MM.1S (cell line): ENCODE measurements around the gene YOD1.
A peak's percentile ranks its signal among the peaks of the same experiment; 100 is the strongest.

Source experiments
- DNase-seq: peaks from one replicate; pipeline ENCODE4 v3.0.0-alpha.2; 2015
- H2AFZ ChIP-seq: fragments of 300-600 bp; sonication (generic); 2 replicates; pipeline ENCODE4 v1.6.0; 2016; ENCODE audit warnings: antibody characterized with exemption, low read length
- H3F3A ChIP-seq: fragments of 300-600 bp; sonication (generic); 2 replicates; pipeline ENCODE4 v1.6.1; 2016; ENCODE audit warnings: mild to moderate bottlenecking, antibody characterized with exemption, low read length, moderate library complexity, mixed read lengths; ENCODE audit not compliant: insufficient read depth
- H3K27ac ChIP-seq: fragments of 300-600 bp; sonication (generic); 2 replicates; pipeline ENCODE4 v1.5.1; 2016; ENCODE audit warnings: mild to moderate bottlenecking, low read length
- H3K27me3 ChIP-seq: fragments of 300-600 bp; sonication (generic); replicated peaks from 2 replicates; pipeline ENCODE4 v1.6.0; 2016; ENCODE audit warnings: low read length; ENCODE audit not compliant: insufficient read depth
- H3K36me3 ChIP-seq: fragments of 300-600 bp; sonication (generic); replicated peaks from 2 replicates; pipeline ENCODE4 v1.6.1; 2016; ENCODE audit warnings: mild to moderate bottlenecking, low read length, mixed read lengths; ENCODE audit not compliant: insufficient read depth
- H3K4me1 ChIP-seq: fragments of 300-600 bp; sonication (generic); 2 replicates; pipeline ENCODE4 v1.6.1; 2016; ENCODE audit warnings: low read length, mixed read lengths
- H3K4me2 ChIP-seq: fragments of 300-600 bp; sonication (generic); 2 replicates; pipeline ENCODE4 v1.6.0; 2016; ENCODE audit warnings: low read depth, low read length
- H3K4me3 ChIP-seq: fragments of 300-600 bp; sonication (generic); 2 replicates; pipeline ENCODE4 v1.5.1; 2016; ENCODE audit warnings: low read length, mixed read lengths
- H3K79me2 ChIP-seq: fragments of 300-600 bp; sonication (generic); 2 replicates; pipeline ENCODE4 v1.6.1; 2016; ENCODE audit warnings: mixed run types, low read length, mixed read lengths
- H3K9ac ChIP-seq: fragments of 300-600 bp; sonication (generic); 2 replicates; pipeline ENCODE4 v1.6.1; 2016; ENCODE audit warnings: low read length, mixed read lengths
- H3K9me2 ChIP-seq: fragments of 300-600 bp; sonication (generic); replicated peaks from 2 replicates; pipeline ENCODE4 v1.6.1; 2016; ENCODE audit warnings: mild to moderate bottlenecking, low read length, mixed read lengths; ENCODE audit not compliant: insufficient read depth
- H3K9me3 ChIP-seq: fragments of 300-600 bp; sonication (generic); replicated peaks from 2 replicates; pipeline ENCODE4 v1.6.1; 2016; ENCODE audit warnings: mild to moderate bottlenecking, low read length, mixed read lengths; ENCODE audit not compliant: insufficient read depth
- H4K20me1 ChIP-seq: fragments of 300-600 bp; sonication (generic); 2 replicates; pipeline ENCODE4 v1.6.1; 2016; ENCODE audit warnings: mild to moderate bottlenecking, low read length, moderate library complexity, mixed read lengths; ENCODE audit not compliant: insufficient read depth
- EZH2 ChIP-seq: fragments of 300-600 bp; sonication (generic); optimal IDR thresholded peaks from 2 replicates; pipeline ENCODE3; 2017; ENCODE audit warnings: low read depth, mild to moderate bottlenecking, antibody characterized with exemption, low read length, mixed read lengths
- EZH2phosphoT487 ChIP-seq: fragments of 300-600 bp; sonication (generic); IDR thresholded peaks from 2 replicates; pipeline ENCODE4 v1.6.1; 2018; ENCODE audit warnings: antibody characterized with exemption, low read length
- TF ChIP-seq, protein P1 (sequence below): fragments of 300-600 bp; sonication (generic); IDR thresholded peaks from 2 replicates; pipeline ENCODE4 v1.5.1; 2016; ENCODE audit warnings: antibody characterized with exemption, low read length, mixed read lengths

YOD1 gene

GRCh38 chr1:207006914-207007313 lies 44.1 kb downstream of the YOD1 start:
- Histone ChIP-seq H3F3A (no peaks in the 10 kb centered on the region), H3K4me2 (no peak overlapping the region), H3K4me1 (peaks cover 1% of the 10 kb centered on the region), H3K4me3 (no peak overlapping the region), H3K27ac (no peak overlapping the region), H3K9me3 (no peaks in the 10 kb centered on the region), H4K20me1 (no peaks in the 10 kb centered on the region), H3K9me2 (no peaks in the 10 kb centered on the region), H3K36me3 (no peaks in the 10 kb centered on the region), H3K9ac (no peak overlapping the region), H3K79me2 (no peaks in the 10 kb centered on the region), H2AFZ (no peak overlapping the region), H3K27me3 (peaks cover 8% of the 10 kb centered on the region; the same call in 1 of the 2 replicates)
- TF ChIP-seq EZH2, result no peak
- no peak for DNase-seq

DNA sequence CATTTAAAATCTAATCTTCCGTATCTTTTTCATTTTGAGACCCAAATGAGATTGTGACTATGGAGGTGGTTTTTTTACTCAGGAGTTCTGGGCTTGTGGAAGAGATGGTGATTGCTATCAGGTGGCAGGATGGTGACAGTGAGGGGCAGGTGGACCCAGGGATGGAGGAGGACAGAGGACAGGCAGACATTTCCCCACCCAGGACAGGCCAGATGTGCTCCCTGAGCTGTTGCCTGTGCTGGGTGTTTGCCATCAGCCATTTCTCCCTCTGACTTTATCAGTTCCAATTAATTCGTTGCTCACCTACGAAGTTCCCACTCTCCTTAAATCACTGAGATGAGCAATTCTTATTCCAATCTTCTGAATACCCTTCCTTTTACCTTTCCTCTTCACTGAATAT lies 44.9 kb downstream of the YOD1 start:
- H3K9me2 ChIP-seq, result no peaks in the 10 kb centered on the region
- no peaks in the 10 kb centered on the region for H3K36me3 ChIP-seq
- no peak for TF ChIP-seq EZH2phosphoT487
- no peak for TF ChIP-seq EZH2
- TF ChIP-seq, protein P1, sequence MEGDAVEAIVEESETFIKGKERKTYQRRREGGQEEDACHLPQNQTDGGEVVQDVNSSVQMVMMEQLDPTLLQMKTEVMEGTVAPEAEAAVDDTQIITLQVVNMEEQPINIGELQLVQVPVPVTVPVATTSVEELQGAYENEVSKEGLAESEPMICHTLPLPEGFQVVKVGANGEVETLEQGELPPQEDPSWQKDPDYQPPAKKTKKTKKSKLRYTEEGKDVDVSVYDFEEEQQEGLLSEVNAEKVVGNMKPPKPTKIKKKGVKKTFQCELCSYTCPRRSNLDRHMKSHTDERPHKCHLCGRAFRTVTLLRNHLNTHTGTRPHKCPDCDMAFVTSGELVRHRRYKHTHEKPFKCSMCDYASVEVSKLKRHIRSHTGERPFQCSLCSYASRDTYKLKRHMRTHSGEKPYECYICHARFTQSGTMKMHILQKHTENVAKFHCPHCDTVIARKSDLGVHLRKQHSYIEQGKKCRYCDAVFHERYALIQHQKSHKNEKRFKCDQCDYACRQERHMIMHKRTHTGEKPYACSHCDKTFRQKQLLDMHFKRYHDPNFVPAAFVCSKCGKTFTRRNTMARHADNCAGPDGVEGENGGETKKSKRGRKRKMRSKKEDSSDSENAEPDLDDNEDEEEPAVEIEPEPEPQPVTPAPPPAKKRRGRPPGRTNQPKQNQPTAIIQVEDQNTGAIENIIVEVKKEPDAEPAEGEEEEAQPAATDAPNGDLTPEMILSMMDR, result no peak
- no peaks in the 10 kb centered on the region for H4K20me1 ChIP-seq
- no peaks in the 10 kb centered on the region for H3K79me2 ChIP-seq
- no peak overlapping the region for H3K4me3 ChIP-seq
- no peak overlapping the region for H2AFZ ChIP-seq
- H3K4me2 ChIP-seq, result no peak overlapping the region
- H3K4me1 ChIP-seq, result peaks cover 6% of the 10 kb centered on the region
- DNase-seq, result no peak
- H3K27me3 ChIP-seq, result peaks cover 8% of the 10 kb centered on the region; the same call in 1 of the 2 replicates
- no peak overlapping the region for H3K27ac ChIP-seq
- no peak overlapping the region for H3K9ac ChIP-seq
- H3F3A ChIP-seq, result no peaks in the 10 kb centered on the region
- H3K9me3 ChIP-seq, result no peaks in the 10 kb centered on the region

DNA sequence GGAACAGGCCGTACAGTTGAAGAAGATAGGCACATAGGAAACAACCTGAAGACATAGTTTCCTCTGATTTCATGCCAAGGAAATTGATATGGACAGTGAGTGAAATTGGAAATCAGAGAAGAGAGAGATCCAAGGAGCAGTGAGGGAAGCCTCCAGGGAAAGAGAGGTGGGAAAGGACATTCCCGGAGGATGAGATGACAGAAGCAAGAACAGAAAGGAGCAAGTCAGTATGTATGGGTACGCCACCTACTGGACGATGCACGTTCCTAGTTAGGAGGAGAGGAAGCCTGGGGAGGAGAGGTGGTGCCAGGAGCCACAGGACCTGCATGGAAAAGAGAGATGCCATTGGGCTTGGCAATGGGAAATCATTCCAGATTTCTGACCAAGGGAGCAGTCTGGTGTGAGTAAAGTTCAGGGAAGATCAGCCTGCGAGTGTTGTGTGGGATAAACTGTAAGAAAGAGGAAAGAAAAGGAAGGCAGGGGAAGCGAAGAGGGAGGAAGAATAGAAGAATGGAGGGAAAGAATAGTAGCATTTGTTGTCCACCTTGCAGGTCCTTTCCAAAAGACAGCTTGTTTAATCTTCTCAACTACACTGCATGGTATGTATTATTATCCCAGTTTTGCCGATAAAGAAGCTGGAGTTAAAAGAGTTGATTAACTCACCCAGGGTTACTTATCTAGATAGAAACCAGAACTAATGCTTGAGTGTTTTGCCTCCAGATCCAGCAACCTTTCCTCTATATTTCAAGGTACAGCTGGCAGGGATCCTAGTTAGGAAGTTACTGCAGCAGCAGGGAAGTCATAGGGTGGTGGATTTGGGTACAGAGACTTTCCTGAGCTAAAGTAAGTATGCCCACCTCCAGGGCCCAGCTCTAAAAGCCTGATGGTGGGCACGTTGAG lies 45.8 kb downstream of the YOD1 start:
- no peak overlapping the region for H3K4me2 ChIP-seq
- no peaks in the 10 kb centered on the region for H4K20me1 ChIP-seq
- H3K27me3 ChIP-seq, result peaks cover 8% of the 10 kb centered on the region; the same call in 1 of the 2 replicates
- no peak overlapping the region for H3K9ac ChIP-seq
- DNase-seq, result peak; percentile 54
- H3K9me3 ChIP-seq, result no peaks in the 10 kb centered on the region
- H3K27ac ChIP-seq, result no peak overlapping the region
- peak overlapping the region; percentile 36 for H2AFZ ChIP-seq
- no peaks in the 10 kb centered on the region for H3K9me2 ChIP-seq
- H3K4me1 ChIP-seq, result peaks cover 6% of the 10 kb centered on the region
- no peak overlapping the region for H3K4me3 ChIP-seq
- no peaks in the 10 kb centered on the region for H3K79me2 ChIP-seq
- no peaks in the 10 kb centered on the region for H3F3A ChIP-seq
- no peaks in the 10 kb centered on the region for H3K36me3 ChIP-seq
- TF ChIP-seq, protein P1, result peak; percentile 97
- no peak for TF ChIP-seq EZH2phosphoT487
- no peak for TF ChIP-seq EZH2

- H3K9me2 ChIP-seq, result no peaks in the 10 kb centered on the region
- peaks cover 6% of the 10 kb centered on the region for H3K4me1 ChIP-seq
- H3F3A ChIP-seq, result no peaks in the 10 kb centered on the region
- no peak overlapping the region for H3K27ac ChIP-seq
- no peaks in the 10 kb centered on the region for H3K36me3 ChIP-seq
- no peaks in the 10 kb centered on the region for H3K9me3 ChIP-seq
- no peak overlapping the region for H2AFZ ChIP-seq
- no peaks in the 10 kb centered on the region for H3K79me2 ChIP-seq
- no peak overlapping the region for H3K4me2 ChIP-seq
- TF ChIP-seq EZH2phosphoT487 (no peak), EZH2 (no peak)
- TF ChIP-seq, protein P1, result no peak
- no peak overlapping the region for H3K9ac ChIP-seq
- no peaks in the 10 kb centered on the region for H3K27me3 ChIP-seq
- no peaks in the 10 kb centered on the region for H4K20me1 ChIP-seq
- no peak overlapping the region for H3K4me3 ChIP-seq
- no peak for DNase-seq
Observed at GRCh38 chr1:207003210-207003609, 47.8 kb downstream of the YOD1 start.
